Cardiac fibroblast (primary cell): ENCODE data around the gene SERPINB5.

Source experiments
- DNase-seq, 2 donors: peaks; one replicate each; pipeline versions ENCODE4 v3.0.0 to v3.0.0-alpha.2; 2010; ENCODE audit warnings: low read depth in 2 of 2
- H3K4me3 ChIP-seq, 2 donors: replicated peaks in 1 of 2; 1 replicate in 1 of 2; 2 replicates in 1 of 2; pipeline ENCODE4 v1.5.1; 2011; ENCODE audit warnings: low read depth in 2 of 2, low read length in 2 of 2, mild to moderate bottlenecking in 2 of 2, moderate library complexity in 1 of 2
- TF ChIP-seq, protein P1 (sequence below): IDR thresholded peaks from one replicate; pipeline ENCODE4 v1.5.1; 2011; ENCODE audit warnings: low read depth, mild to moderate bottlenecking, low read length, inconsistent platforms

SERPINB5 gene

DNA sequence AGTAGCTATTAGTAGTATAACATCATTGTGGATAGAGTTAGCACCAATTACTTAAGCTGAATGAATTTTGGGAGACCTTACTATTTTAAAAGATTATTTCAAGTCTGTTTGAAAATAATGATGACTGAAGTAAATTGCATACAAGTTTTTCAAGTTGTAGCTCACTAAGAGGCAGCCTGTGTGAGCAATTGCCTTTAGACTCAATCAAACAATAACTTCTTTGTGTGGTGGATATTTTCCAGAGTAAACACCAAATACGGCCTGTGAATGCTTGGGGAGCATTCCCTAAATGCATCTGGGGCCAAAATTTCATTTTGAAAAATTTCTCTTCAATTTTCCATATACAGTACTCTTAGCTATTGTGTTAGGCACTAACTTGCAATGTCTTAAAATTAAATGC, 73.3 kb downstream of the SERPINB5 start:
- no peak for DNase-seq
- TF ChIP-seq, protein P1, sequence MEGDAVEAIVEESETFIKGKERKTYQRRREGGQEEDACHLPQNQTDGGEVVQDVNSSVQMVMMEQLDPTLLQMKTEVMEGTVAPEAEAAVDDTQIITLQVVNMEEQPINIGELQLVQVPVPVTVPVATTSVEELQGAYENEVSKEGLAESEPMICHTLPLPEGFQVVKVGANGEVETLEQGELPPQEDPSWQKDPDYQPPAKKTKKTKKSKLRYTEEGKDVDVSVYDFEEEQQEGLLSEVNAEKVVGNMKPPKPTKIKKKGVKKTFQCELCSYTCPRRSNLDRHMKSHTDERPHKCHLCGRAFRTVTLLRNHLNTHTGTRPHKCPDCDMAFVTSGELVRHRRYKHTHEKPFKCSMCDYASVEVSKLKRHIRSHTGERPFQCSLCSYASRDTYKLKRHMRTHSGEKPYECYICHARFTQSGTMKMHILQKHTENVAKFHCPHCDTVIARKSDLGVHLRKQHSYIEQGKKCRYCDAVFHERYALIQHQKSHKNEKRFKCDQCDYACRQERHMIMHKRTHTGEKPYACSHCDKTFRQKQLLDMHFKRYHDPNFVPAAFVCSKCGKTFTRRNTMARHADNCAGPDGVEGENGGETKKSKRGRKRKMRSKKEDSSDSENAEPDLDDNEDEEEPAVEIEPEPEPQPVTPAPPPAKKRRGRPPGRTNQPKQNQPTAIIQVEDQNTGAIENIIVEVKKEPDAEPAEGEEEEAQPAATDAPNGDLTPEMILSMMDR, result no peak
- no peak overlapping the region for H3K4me3 ChIP-seq

- no peak overlapping the region for H3K4me3 ChIP-seq
- no peak for DNase-seq
- TF ChIP-seq, protein P1, result no peak
Measured at GRCh38 chr18:63551769-63552168, 75.0 kb downstream of the SERPINB5 start.

DNA sequence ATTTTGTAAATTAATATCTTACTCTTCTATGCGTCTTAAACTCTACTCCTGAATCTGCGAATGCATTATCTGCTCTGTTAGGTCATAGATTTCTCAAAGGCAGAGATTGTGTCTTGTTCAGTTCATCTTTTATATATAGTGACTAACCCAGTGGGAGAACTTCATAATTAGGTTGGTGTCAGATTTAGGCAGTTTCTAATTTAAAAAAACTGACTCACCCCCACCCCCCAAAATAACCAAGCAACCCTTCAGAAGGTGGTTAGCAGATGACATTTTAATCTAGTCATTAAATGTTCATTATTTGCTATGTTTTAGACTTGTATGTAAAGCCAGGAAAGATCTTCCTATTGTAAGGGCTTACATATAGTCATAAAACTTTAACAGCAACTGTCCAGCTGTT, 75.8 kb downstream of the SERPINB5 start:
- no peak for DNase-seq
- no peak overlapping the region for H3K4me3 ChIP-seq
- TF ChIP-seq, protein P1, result no peak

- DNase-seq, result peak; percentile 82 to 85
Measured at GRCh38 chr18:63553081-63553480, 76.3 kb downstream of the SERPINB5 start.

More at GRCh38 chr18:63553081-63553480, 76.3 kb downstream of the SERPINB5 start:
- H3K4me3 ChIP-seq, result no peak overlapping the region
- TF ChIP-seq, protein P1, result no peak
